Testis (tissue), 3 donors: ENCODE data around the gene RECQL5. TPM values are rescaled to one million over a fixed set of nuclear protein-coding genes. Genes with fewer than 3 reads are reported as not detected.

Source experiments
- DNase-seq: peaks from one replicate; pipeline ENCODE4 v3.0.0-alpha.2; 2019
- H3K27ac ChIP-seq, 2 donors: fragments of 200-600 bp; sonication (generic); one replicate each; pipeline ENCODE4 v1.5.1; 2019
- H3K27me3 ChIP-seq: fragments of 200-600 bp; sonication (generic); one replicate; pipeline ENCODE4 v1.5.1; 2019
- H3K36me3 ChIP-seq: fragments of 200-600 bp; sonication (generic); one replicate; pipeline ENCODE4 v1.5.1; 2017; ENCODE audit warnings: low read depth; ENCODE audit errors: missing control alignments
- H3K4me1 ChIP-seq: fragments of 200-600 bp; sonication (generic); one replicate; pipeline ENCODE4 v1.5.1; 2019
- H3K4me3 ChIP-seq, 2 donors: fragments of 200-600 bp; sonication (generic); one replicate each; pipeline ENCODE4 v1.5.1; 2017 to 2019
- H3K9me3 ChIP-seq: fragments of 200-600 bp; sonication (generic); one replicate; pipeline ENCODE4 v1.5.1; 2017
- POLR2A ChIP-seq: fragments of 450-650 bp; IDR thresholded peaks from one replicate; pipeline ENCODE4 v1.6.1; 2017; ENCODE audit warnings: antibody characterized with exemption, mild to moderate bottlenecking, moderate library complexity
- WGBS, 2 donors: methylation state at CpG; one replicate each; pipeline ENCODE4 v1.1.5; 2018; 5-methylcytosine and 5-hydroxymethylcytosine counted together
- intact Hi-C: fragments of 100-400 bp; cut with DNase I; formaldehyde crosslinking; loops from one replicate; pipeline ENCODE4 v1.15.1; 2023; ENCODE audit warnings: low total_unique reads
- polyA plus RNA-seq: library from polyadenylated mRNA; stranded (reverse); fragments of 350-450 nt; fragmentation: Illumina TruSeq; extraction: RNeasy Lipid Tissue Mini Kit (QIAGEN cat#74804); gene quantifications from one replicate; pipeline ENCODE4 v1.2.3, GENCODE V29; 2014; ENCODE audit warnings: low read depth, low replicate concordance; ENCODE audit not compliant: insufficient read depth
- total RNA-seq, 2 donors: library from RNA; depleted of rRNA; stranded (reverse); fragments of >200 nt; gene quantifications; one replicate each; pipeline ENCODE4 v1.2.3, GENCODE V29; 2016
- TF ChIP-seq, protein P1 (sequence below), 3 experiments: fragments of 450-650 bp in 2 of 3; fragments of 200-600 bp in 1 of 3; sonication (generic) in 1 of 3; IDR thresholded peaks; one replicate each; pipeline ENCODE4 v1.5.1; 2016 to 2019; ENCODE audit warnings: antibody characterized with exemption in 3 of 3, mild to moderate bottlenecking in 2 of 3, moderate library complexity in 1 of 3

Gene RECQL5
- total and polyA plus RNA-seq, 3 donors from 2014 or later, result 60.0 to 99.6 (median 81.4) TPM

DNA sequence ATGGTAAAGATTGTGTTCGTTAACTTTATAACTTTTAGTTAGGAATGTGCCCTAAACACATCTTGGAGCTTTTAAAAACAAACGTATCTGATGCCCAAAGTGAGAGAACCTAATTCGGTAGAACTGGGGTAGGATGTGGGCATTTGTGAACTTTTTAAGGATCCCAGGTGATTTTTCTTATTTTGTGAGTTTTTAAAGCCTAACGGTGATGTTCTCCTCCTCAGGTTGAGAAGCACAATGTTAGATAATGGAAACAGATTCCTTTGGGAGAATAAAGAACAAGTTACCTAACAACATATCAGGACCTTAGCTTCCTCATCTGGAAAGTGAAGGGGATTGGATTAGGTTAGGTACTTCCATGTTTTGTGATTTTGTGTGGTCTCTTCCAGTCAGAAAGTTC is 871 bp upstream of the RECQL5 start:
- Histone ChIP-seq H3K36me3 (no peaks in the 10 kb centered on the region), H3K9me3 (no peaks in the 10 kb centered on the region), H3K27ac (peak overlapping the region; percentile 51 to 76), H3K4me1 (peaks cover 15% of the 10 kb centered on the region), H3K27me3 (no peaks in the 10 kb centered on the region), H3K4me3 (peak overlapping the region; percentile 78 to 84)
- WGBS, 2 donors, result 4 to 5% methylated on average over 4 of the region's 4 CpGs
- intact Hi-C loops, result no loop called here
- TF ChIP-seq, protein P1, sequence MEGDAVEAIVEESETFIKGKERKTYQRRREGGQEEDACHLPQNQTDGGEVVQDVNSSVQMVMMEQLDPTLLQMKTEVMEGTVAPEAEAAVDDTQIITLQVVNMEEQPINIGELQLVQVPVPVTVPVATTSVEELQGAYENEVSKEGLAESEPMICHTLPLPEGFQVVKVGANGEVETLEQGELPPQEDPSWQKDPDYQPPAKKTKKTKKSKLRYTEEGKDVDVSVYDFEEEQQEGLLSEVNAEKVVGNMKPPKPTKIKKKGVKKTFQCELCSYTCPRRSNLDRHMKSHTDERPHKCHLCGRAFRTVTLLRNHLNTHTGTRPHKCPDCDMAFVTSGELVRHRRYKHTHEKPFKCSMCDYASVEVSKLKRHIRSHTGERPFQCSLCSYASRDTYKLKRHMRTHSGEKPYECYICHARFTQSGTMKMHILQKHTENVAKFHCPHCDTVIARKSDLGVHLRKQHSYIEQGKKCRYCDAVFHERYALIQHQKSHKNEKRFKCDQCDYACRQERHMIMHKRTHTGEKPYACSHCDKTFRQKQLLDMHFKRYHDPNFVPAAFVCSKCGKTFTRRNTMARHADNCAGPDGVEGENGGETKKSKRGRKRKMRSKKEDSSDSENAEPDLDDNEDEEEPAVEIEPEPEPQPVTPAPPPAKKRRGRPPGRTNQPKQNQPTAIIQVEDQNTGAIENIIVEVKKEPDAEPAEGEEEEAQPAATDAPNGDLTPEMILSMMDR (IDR thresholded peaks at IDR 0.05), result no peak
- TF ChIP-seq POLR2A, result no peak
- no peak for DNase-seq

DNA sequence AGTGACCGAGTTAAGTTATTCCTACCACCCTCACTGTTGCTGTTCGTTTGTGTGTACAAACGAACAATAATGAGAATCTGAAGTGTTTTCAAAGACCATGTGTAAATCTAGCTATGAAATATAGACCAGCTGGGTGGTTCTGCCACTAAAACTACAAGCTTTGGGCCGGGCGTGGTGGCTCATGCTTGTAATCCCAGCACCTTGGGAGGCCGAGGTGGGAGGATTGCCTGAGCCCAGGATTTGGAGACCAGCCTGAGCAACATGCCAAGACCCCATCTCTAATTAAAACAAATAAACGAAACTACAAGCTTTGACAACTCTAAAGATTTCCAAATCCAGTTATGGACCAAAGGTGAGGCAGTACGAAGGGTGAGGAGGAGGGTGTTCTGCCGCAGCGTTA is 973 bp downstream of the RECQL5 start:
- DNase-seq, result no peak
- Histone ChIP-seq H3K27ac (peak overlapping the region in 1 of 2 donors; percentile 64), H3K36me3 (no peaks in the 10 kb centered on the region), H3K27me3 (no peaks in the 10 kb centered on the region), H3K9me3 (no peaks in the 10 kb centered on the region), H3K4me1 (peaks cover 15% of the 10 kb centered on the region), H3K4me3 (peak overlapping the region; percentile 78 to 84)
- WGBS, 2 donors, result 62 to 66% methylated on average over 10 of the region's 10 CpGs
- intact Hi-C loops, result no loop called here
- TF ChIP-seq POLR2A, result no peak
- TF ChIP-seq, protein P1 (IDR thresholded peaks at IDR 0.05), result no peak

GRCh38 chr17:75664099-75664549 is 2.8 kb downstream of the RECQL5 start:
- DNase-seq, result no peak
- H3K27ac ChIP-seq, result no peak overlapping the region
- no peak for TF ChIP-seq POLR2A
- TF ChIP-seq, protein P1 (IDR thresholded peaks at IDR 0.05), result no peak
- H3K27me3 ChIP-seq, result no peaks in the 10 kb centered on the region
- intact Hi-C loops, result no loop called here
- WGBS, 2 donors, result 87 to 92% methylated on average over 3 of the region's 3 CpGs
- H3K4me3 ChIP-seq, result no peak overlapping the region
- H3K9me3 ChIP-seq, result no peaks in the 10 kb centered on the region
- H3K4me1 ChIP-seq, result peaks cover 15% of the 10 kb centered on the region
- H3K36me3 ChIP-seq, result no peaks in the 10 kb centered on the region

GRCh38 chr17:75662511-75662910 is 4.4 kb downstream of the RECQL5 start:
- H3K27me3 ChIP-seq, result no peaks in the 10 kb centered on the region
- no peaks in the 10 kb centered on the region for H3K36me3 ChIP-seq
- no peak overlapping the region for H3K4me3 ChIP-seq
- no peak for TF ChIP-seq POLR2A
- TF ChIP-seq, protein P1 (IDR thresholded peaks at IDR 0.05), result no peak
- H3K9me3 ChIP-seq, result no peaks in the 10 kb centered on the region
- no peak overlapping the region for H3K27ac ChIP-seq
- intact Hi-C loops, result no loop called here
- no peak for DNase-seq
- WGBS, 2 donors, result 95 to 97% methylated on average over 7 to 9 of the region's 9 CpGs
- peaks cover 7% of the 10 kb centered on the region for H3K4me1 ChIP-seq

- Histone ChIP-seq H3K4me1 (peaks cover 7% of the 10 kb centered on the region), H3K9me3 (no peaks in the 10 kb centered on the region), H3K36me3 (no peaks in the 10 kb centered on the region), H3K27me3 (no peaks in the 10 kb centered on the region), H3K27ac (no peak overlapping the region), H3K4me3 (no peak overlapping the region)
- peak; percentile 35 for DNase-seq
- 75 to 81% methylated on average over 4 of the region's 4 CpGs for WGBS, 2 donors
- TF ChIP-seq, protein P1 (IDR thresholded peaks at IDR 0.05), result no peak
- no peak for TF ChIP-seq POLR2A
- intact Hi-C loops, result no loop called here
Observed at GRCh38 chr17:75661531-75661930, 5.4 kb downstream of the RECQL5 start.
